Measurements from ENCODE around the gene EFNB2. TPM values are rescaled to one million over a fixed set of nuclear protein-coding genes. Genes with fewer than 3 reads are reported as not detected.

The EFNB2 gene
- total and polyA plus RNA-seq, 8 donors, result 3.0 to 48.7 (median 13.4) TPM

DNA sequence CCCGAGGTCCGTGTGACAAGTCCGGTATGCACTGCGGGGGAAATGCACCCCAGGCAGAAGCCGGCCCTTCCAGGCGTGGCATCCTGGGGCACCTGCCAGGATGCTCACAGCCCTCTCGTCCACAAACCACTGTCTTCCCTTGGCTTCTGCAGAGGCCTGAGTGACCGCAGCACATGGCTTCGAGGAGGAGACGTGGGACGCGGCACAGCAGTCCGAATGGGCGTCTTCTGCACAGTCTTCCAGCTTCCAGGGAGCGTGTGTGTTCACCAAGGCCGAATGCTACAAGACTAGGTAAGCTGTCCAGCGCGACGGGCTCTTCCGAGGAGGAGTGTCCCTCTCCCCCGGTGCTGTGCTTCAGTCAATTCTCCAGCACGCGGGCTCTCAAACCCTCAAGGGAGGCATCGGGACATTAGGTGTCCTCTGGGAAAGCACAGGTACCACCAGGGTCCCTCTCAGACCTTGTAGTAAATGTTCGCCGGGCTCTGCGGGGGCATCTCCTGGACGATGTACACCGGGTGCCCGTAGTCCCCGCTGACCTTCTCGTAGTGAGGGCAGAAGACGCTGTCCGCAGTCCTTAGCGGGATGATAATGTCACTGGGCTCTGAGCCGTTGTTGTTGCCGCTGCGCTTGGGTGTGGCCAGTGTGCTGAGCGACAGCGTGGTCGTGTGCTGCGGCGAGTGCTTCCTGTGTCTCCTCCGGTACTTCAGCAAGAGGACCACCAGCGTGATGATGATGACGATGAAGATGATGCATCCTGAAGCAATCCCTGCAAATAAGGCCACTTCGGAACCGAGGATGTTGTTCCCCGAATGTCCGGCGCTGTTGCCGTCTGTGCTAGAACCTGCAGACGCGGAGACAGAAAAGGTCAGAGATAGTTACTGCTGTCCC, 42.6 kb downstream of the EFNB2 start:
- TF ChIP-seq POLR2AphosphoS5 (IDR thresholded peaks at IDR 0.05) (no peak), EP300 (IDR thresholded peaks at IDR 0.05) (no peak), POLR2A (IDR thresholded peaks at IDR 0.05) (no peak)
- TF ChIP-seq, protein P1, sequence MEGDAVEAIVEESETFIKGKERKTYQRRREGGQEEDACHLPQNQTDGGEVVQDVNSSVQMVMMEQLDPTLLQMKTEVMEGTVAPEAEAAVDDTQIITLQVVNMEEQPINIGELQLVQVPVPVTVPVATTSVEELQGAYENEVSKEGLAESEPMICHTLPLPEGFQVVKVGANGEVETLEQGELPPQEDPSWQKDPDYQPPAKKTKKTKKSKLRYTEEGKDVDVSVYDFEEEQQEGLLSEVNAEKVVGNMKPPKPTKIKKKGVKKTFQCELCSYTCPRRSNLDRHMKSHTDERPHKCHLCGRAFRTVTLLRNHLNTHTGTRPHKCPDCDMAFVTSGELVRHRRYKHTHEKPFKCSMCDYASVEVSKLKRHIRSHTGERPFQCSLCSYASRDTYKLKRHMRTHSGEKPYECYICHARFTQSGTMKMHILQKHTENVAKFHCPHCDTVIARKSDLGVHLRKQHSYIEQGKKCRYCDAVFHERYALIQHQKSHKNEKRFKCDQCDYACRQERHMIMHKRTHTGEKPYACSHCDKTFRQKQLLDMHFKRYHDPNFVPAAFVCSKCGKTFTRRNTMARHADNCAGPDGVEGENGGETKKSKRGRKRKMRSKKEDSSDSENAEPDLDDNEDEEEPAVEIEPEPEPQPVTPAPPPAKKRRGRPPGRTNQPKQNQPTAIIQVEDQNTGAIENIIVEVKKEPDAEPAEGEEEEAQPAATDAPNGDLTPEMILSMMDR (IDR thresholded peaks at IDR 0.05), result no peak
- no peak for DNase-seq
- Histone ChIP-seq H3K4me3 (no peak overlapping the region), H3K4me1 (peaks cover 0 to 57% (median 13%) of the 10 kb centered on the region in 4 donors), H3K9me3 (no peaks in the 10 kb centered on the region), H3K27ac (no peak overlapping the region), H3K36me3 (peaks cover 13 to 42% (median 38%) of the 10 kb centered on the region in 4 donors), H3K27me3 (no peaks in the 10 kb centered on the region)
- 90 to 94% (median 93%) methylated on average over 39 to 54 of the region's 54 CpGs for WGBS, 5 donors
- intact Hi-C loops (cut with DNase I; ENCODE audit: low total_unique reads), result no loop called here

DNA sequence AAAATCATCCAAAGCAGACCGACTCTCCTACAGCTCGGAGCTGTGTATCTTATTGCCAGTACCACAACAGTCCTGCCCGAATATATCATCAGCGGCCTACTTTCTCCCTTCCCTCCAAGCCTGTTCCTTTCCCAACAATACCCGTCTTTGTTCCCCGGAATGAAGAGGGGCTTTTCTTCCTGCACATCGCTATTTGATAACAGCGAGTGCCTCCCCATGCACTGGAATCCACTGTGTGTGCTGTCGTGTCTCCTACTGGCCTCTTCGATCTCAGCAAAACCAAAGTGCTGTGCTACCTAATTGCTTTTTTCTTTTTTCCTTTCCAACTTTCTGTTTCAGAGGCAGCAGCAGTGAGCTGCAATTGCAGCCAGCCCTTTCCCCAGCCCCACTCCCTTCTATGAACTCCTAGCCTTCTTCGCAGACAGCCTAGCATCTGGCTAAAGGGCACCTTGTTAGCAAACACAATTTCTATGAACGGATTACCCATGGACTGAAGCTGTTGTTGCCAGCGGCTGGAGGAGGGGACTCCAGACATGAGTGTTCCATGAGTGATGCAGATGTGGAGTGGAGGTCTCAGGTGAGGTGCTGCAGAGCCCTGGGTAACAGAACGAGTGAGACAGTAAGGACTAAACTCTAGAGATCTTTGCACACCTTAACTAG, 43.4 kb downstream of the EFNB2 start:
- DNase-seq, result no peak
- H3K27me3 ChIP-seq, result no peaks in the 10 kb centered on the region
- intact Hi-C loops (cut with DNase I; ENCODE audit: low total_unique reads), result no loop called here
- peaks cover 13 to 42% (median 38%) of the 10 kb centered on the region in 4 donors for H3K36me3 ChIP-seq
- TF ChIP-seq POLR2AphosphoS5 (IDR thresholded peaks at IDR 0.05) (no peak), EP300 (IDR thresholded peaks at IDR 0.05) (no peak), POLR2A (IDR thresholded peaks at IDR 0.05) (no peak)
- TF ChIP-seq, protein P1 (IDR thresholded peaks at IDR 0.05), result no peak
- no peaks in the 10 kb centered on the region for H3K9me3 ChIP-seq
- peak overlapping the region in 2 of 5 donors; percentile 1 to 14 for H3K27ac ChIP-seq
- WGBS, 5 donors, result 73 to 88% (median 82%) methylated on average over 14 of the region's 14 CpGs
- H3K4me3 ChIP-seq, result no peak overlapping the region
- peaks cover 0 to 52% (median 11%) of the 10 kb centered on the region in 4 donors for H3K4me1 ChIP-seq

DNA sequence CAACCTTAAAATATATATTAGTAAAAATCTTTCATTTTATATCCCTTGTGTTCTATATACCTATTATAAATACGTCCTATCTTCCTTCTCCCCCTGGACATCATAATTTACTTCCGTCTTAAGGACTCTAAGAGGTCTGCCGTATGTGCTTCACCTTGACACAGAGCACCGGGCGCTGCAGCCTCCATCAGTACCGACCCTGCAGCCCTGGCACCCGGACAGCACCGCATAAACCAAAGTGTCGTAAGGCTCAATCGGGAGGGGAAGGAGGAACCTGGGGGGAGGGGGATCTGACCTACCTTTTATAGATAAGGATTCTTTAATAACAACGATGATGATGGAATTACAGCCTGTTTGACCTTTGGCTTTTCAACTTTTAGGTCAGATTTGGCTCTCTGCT, 44.0 kb downstream of the EFNB2 start:
- no peak for TF ChIP-seq POLR2A (IDR thresholded peaks at IDR 0.05)
- TF ChIP-seq, protein P1 (IDR thresholded peaks at IDR 0.05), result no peak
- TF ChIP-seq POLR2AphosphoS5 (IDR thresholded peaks at IDR 0.05), result no peak
- TF ChIP-seq EP300 (IDR thresholded peaks at IDR 0.05), result no peak
- Histone ChIP-seq H3K36me3 (peaks cover 13 to 42% (median 38%) of the 10 kb centered on the region in 4 donors), H3K4me1 (peaks cover 3 to 51% (median 9%) of the 10 kb centered on the region in 4 donors), H3K27ac (peak overlapping the region in 2 of 5 donors; percentile 1 to 14), H3K27me3 (no peaks in the 10 kb centered on the region), H3K9me3 (no peaks in the 10 kb centered on the region), H3K4me3 (no peak overlapping the region)
- no peak for DNase-seq
- WGBS, 5 donors, result 62 to 78% (median 70%) methylated on average over 11 of the region's 11 CpGs
- intact Hi-C loops (cut with DNase I; ENCODE audit: low total_unique reads), result no loop called here

DNA sequence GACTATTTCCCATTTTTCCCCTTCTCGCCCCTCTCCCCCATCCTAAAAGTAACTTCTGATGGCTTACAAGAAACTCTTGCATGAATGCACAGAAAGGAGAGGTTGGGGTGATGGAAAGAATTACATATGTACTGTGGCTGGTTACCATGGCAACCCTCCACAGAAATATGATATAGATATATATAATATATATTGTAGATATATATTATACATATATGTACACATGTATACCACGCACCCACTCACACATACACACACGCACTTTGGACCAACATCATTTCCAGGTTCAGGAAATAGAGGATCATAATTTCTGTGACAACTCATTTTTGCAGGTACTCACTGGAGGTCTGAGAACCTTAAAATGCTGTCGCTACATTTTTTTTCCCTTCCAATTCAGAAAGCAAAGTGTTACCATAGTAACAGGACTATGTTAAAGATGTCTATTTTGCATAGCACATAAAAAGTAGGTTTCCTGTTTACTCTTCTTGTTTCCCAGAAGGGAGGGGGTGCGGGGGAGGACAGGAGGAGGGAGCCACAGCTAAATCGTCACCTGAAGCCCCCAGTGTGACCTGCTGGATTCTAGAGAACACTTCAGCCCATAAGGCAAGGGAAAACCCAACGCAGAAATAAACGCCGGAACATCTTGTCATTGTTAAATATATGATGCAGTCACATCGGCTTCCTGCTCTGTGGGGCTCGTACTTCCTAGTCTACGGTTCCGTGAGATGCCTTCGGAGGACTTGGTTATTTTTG, 44.7 kb downstream of the EFNB2 start:
- WGBS, 5 donors, result 71 to 81% (median 77%) methylated on average over 14 of the region's 14 CpGs
- Histone ChIP-seq H3K4me3 (no peak overlapping the region), H3K27me3 (no peaks in the 10 kb centered on the region), H3K4me1 (peaks cover 3 to 45% (median 8%) of the 10 kb centered on the region in 4 donors), H3K9me3 (no peaks in the 10 kb centered on the region), H3K36me3 (peaks cover 13 to 42% (median 38%) of the 10 kb centered on the region in 4 donors), H3K27ac (peak overlapping the region in 1 of 5 donors; percentile 1)
- TF ChIP-seq, protein P1 (IDR thresholded peaks at IDR 0.05), result no peak
- TF ChIP-seq EP300 (IDR thresholded peaks at IDR 0.05), result no peak
- TF ChIP-seq POLR2AphosphoS5 (IDR thresholded peaks at IDR 0.05), result no peak
- no peak for TF ChIP-seq POLR2A (IDR thresholded peaks at IDR 0.05)
- intact Hi-C loops (cut with DNase I; ENCODE audit: low total_unique reads), result no loop called here
- no peak for DNase-seq
